AG10803 (cell line): ENCODE data around the gene HOXA1.

ENCODE experiments used
- DNase-seq: peaks from one replicate; pipeline ENCODE4 v3.0.0; 2010; ENCODE audit warnings: low read depth
- H3K4me3 ChIP-seq: 2 replicates; pipeline ENCODE4 v1.5.1; 2011; ENCODE audit warnings: mild to moderate bottlenecking, low read length, control low read depth
- TF ChIP-seq, protein P1 (sequence below): conservative IDR thresholded peaks from 2 replicates; pipeline ENCODE4 v1.5.1; 2011; ENCODE audit warnings: mild to moderate bottlenecking, low read length, control low read depth, inconsistent platforms

Gene HOXA1

DNA sequence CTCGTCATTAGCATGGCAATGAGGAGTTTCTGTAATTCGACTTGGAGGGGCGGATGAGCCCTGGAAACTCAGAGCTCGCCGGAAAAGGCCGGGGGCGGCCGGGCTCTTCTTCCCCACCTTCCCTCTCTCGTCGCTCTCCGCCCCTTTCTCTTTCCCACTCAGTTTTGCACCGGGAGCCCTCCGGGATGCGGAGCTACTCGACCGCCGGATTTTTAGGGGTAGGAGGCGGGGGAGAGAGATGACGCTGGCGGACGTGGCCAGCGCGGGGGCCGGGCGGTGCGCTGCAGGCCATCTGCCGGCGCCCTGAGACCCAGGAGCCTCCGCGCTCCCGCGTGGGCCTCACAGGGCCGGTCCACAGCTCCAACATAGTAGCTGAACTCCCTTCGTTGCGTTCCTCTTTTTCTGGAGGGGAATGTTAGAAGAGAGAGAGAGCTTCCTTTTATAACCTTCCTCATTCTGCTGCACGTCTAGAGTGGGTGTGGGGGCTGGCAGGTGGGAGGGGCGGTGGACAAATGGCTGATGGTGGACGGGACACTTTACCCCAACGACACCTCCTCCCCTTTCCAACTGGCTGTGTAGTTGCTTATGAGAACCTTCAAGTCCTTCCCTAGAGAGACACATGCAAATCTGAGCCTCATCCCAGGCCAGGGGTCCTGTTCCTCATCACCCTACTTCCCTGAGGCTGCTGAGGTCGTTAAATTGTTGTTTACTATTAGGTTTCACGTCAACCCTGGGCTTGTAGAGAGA is 1.1 kb upstream of the HOXA1 start:
- peak; percentile 59 for DNase-seq
- TF ChIP-seq, protein P1, sequence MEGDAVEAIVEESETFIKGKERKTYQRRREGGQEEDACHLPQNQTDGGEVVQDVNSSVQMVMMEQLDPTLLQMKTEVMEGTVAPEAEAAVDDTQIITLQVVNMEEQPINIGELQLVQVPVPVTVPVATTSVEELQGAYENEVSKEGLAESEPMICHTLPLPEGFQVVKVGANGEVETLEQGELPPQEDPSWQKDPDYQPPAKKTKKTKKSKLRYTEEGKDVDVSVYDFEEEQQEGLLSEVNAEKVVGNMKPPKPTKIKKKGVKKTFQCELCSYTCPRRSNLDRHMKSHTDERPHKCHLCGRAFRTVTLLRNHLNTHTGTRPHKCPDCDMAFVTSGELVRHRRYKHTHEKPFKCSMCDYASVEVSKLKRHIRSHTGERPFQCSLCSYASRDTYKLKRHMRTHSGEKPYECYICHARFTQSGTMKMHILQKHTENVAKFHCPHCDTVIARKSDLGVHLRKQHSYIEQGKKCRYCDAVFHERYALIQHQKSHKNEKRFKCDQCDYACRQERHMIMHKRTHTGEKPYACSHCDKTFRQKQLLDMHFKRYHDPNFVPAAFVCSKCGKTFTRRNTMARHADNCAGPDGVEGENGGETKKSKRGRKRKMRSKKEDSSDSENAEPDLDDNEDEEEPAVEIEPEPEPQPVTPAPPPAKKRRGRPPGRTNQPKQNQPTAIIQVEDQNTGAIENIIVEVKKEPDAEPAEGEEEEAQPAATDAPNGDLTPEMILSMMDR, result 0 out of 2 replicates have a peak, but pooled peaks have one; percentile 4
- H3K4me3 ChIP-seq, result peak overlapping the region; percentile 93

DNA sequence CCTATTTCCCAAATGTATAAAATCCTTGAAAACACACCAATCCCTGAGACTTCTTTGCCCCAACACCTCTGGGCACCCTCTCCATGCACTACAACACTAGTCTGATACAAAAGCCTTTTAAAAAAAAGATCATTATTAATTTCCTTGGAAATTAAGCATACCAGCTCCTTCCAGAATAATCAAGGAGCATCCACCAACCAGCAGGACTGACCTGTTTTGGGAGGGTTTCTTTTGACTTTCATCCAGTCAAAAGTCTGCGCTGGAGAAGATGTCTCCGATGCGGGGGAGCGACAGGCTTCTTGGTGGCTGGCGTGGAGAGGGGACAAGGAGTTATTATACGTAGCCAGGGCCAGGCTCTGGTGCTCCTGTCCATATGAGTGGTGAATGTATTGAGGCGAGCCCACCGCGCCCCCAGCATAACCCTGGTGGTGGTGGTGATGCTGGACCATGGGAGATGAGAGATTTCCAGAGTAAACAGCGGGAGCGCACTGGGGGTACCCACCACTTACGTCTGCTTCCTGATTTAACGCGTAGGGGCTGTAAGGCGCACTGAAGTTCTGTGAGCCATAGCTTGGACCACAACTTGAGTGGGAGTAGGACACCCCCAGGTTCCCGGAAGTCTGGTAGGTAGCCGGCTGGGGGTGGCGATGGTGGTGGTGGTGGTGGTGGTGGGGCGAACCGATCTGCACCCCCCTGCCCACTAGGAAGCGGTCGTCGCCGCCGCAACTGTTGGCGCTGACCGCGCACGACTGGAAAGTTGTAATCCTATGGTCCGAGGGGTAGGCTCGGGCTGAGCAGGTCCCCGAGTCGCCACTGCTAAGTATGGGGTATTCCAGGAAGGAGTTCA is 527 bp downstream of the HOXA1 start:
- DNase-seq, result no peak
- H3K4me3 ChIP-seq, result peak overlapping the region; percentile 93
- TF ChIP-seq, protein P1, result no peak

DNA sequence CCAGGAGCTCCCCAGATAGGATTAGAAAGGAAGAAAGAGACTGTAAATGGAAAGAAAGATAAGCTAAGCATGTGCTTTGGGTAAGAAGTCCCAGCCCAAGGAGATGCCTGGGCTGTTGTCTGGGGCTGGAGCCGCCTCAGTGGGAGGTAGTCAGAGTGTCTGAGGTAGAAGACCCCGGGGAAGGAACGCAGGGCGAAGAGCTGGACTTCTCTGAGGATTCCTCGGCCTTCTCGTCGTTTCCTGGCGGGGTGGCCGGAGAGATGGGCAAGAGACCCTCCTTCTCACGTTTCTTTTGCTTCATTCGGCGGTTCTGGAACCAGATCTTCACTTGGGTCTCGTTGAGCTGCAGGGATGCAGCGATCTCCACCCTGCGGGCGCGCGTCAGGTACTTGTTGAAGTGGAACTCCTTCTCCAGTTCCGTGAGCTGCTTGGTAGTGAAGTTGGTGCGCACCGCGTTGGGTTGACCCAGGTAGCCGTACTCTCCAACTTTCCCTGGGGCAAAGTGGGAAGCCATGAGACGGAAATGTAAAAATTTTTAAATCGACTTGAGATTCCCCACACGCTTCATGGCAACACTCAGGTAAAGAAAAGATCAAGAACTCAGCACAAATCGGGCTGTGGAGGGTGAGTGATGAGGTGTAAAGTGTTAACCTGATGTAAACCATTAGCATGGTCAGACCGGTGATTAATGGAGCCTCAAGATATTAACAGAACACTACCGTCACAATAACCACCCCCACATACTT is 1.3 kb downstream of the HOXA1 start:
- no peak for DNase-seq
- TF ChIP-seq, protein P1, result no peak
- peak overlapping the region; percentile 93 for H3K4me3 ChIP-seq

DNA sequence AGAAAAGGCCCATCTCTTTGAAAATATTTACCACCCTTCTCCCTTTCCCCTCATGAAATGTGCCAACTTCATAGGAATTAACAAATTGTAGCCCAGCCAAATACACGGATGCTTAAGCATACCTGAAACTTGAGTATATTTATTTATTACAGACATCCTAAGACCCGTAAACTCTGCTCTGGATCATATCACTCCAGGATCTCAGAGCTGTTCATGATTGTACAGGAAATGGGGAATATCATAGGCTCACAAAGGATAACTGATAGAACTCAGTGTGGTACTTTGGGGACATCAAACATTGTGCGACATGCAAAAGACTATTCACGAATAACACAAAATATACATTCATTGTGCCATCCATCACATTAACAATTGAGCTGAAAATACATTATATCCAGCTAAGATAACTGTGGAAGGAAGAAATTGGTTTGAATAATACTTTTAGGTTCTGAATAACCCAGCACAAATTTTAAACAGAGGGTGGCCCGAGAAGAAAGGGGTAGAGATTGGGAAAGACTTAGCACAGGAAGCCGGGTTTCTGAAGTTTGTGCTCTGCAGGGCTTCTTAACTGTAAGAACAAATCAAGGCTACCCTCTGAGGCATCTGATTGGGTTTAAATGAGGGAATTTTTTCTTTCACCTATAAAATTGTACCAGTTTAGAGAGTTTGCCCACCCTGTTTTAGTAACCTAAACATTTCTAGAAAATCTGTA is 2.5 kb downstream of the HOXA1 start:
- TF ChIP-seq, protein P1, result no peak
- H3K4me3 ChIP-seq, result no peak overlapping the region
- DNase-seq, result no peak

DNA sequence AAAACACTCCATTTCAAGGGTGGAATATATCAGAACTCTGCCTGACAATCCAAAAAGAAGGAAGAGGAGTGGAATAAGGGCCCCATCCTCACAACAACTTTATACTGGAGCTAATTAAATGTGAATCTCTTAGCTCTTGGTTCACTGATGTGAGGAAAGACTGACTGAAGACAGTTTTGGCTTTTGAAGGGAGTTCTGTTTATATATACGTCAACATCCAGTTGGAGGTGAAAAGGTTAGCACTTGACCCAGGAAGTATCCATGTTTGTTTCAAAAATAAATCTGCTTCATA is 3.0 kb downstream of the HOXA1 start:
- no peak overlapping the region for H3K4me3 ChIP-seq
- DNase-seq, result no peak
- TF ChIP-seq, protein P1, result no peak

DNA sequence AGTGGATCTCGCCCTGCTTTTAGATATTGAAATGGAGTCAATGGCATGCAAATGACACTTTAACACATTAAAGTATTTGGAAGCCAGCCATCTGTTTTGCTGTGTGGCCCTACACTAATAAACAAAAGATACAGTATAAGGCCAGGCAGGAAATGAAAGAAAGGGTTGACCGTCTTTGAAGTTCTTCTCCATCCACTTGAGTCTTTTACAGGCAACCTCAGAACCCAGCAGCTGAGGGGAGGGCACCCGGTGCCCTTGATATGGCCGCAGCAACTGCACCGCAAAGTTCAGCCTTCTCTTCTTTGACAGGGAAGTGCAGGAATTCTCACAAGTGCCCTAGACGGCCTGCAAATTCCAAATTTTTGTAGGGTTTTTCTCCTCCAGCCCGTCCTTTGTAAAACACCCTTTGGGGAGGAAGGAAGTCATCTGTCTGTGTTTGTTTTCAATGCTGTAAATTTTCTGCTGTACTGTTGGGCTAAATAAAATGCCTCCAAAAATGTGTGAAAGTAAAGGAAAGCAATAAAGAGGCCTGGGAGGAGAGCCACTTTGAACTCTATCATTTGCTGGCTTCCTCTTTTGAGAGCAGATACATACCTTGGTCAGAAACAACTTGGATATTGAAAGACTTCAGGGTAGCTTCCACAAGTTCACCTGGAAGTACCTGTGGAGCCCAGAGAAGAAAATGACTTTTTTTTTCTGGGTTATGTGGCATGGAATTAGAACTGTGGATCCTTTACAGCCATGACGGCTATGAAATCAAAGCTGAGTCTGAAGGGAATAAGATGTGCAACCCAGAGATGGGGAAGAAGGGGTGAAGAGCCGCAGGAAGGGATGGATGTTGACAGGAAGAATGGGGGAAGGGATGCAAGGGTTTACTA is 3.6 kb downstream of the HOXA1 start:
- no peak for DNase-seq
- TF ChIP-seq, protein P1, result no peak
- H3K4me3 ChIP-seq, result no peak overlapping the region
